Liver (tissue), 9 donors: ENCODE measurements around the gene ZNF423. TPM values are rescaled to one million over a fixed set of nuclear protein-coding genes. Genes with fewer than 3 reads are reported as not detected.

Experiments used
- DNase-seq: peaks from one replicate; pipeline ENCODE4 v3.0.0-alpha.2; 2017; ENCODE audit warnings: low spot score
- H3K27ac ChIP-seq, 2 donors: one replicate each; pipeline ENCODE4 v1.7.0; 2013; ENCODE audit warnings: inconsistent platforms in 2 of 2, low read length in 2 of 2, control low read depth in 1 of 2, low read depth in 1 of 2, mild to moderate bottlenecking in 1 of 2
- H3K27me3 ChIP-seq, 4 donors: one replicate each; pipeline versions ENCODE4 v1.6.1 to v1.7.0; 2013; ENCODE audit warnings: low read length in 3 of 4, inconsistent platforms in 1 of 4, mild to moderate bottlenecking in 1 of 4, moderate library complexity in 1 of 4; ENCODE audit not compliant: control insufficient read depth in 4 of 4, insufficient read depth in 4 of 4
- H3K36me3 ChIP-seq, 4 donors: one replicate each; pipeline versions ENCODE4 v1.6.1 to v1.7.0; 2013; ENCODE audit warnings: low read length in 3 of 4, mild to moderate bottlenecking in 3 of 4, low read depth in 1 of 4, moderate library complexity in 1 of 4; ENCODE audit not compliant: control insufficient read depth in 4 of 4, insufficient read depth in 3 of 4
- H3K4me1 ChIP-seq, 4 donors: one replicate each; pipeline versions ENCODE4 v1.6.1 to v1.7.0; 2013; ENCODE audit warnings: low read length in 3 of 4, mild to moderate bottlenecking in 3 of 4, moderate library complexity in 1 of 4; ENCODE audit not compliant: control insufficient read depth in 4 of 4, insufficient read depth in 4 of 4
- H3K4me3 ChIP-seq, 3 donors: one replicate each; pipeline versions ENCODE4 v1.6.1 to v1.7.0; 2013; ENCODE audit warnings: low read length in 3 of 3, control low read depth in 1 of 3, low read depth in 1 of 3, mild to moderate bottlenecking in 1 of 3
- H3K9ac ChIP-seq, 2 donors: one replicate each; pipeline ENCODE4 v1.7.0; 2013; ENCODE audit warnings: low read length in 2 of 2, mild to moderate bottlenecking in 2 of 2, moderate library complexity in 2 of 2, control low read depth in 1 of 2, low read depth in 1 of 2
- H3K9me3 ChIP-seq, 4 donors: one replicate each; pipeline versions ENCODE4 v1.6.1 to v1.7.0; 2013; ENCODE audit warnings: low read length in 3 of 4; ENCODE audit not compliant: control insufficient read depth in 4 of 4
- EGR1 ChIP-seq, 2 donors: IDR thresholded peaks; 2 replicates each; pipeline ENCODE4 v1.6.1; 2016 to 2018; ENCODE audit warnings: antibody characterized with exemption in 2 of 2, low read depth in 2 of 2
- FOXA1 ChIP-seq: IDR thresholded peaks from 2 replicates; pipeline ENCODE4 v1.6.1; 2016; ENCODE audit warnings: antibody characterized with exemption
- FOXA2 ChIP-seq: IDR thresholded peaks from 2 replicates; pipeline ENCODE4 v1.6.1; 2016; ENCODE audit warnings: antibody characterized with exemption
- GABPA ChIP-seq, 2 donors: IDR thresholded peaks in 1 of 2; conservative IDR thresholded peaks in 1 of 2; 2 replicates each; pipeline ENCODE4 v1.6.1; 2016; ENCODE audit warnings: antibody characterized with exemption in 2 of 2, mild to moderate bottlenecking in 1 of 2, moderate library complexity in 1 of 2
- HNF4A ChIP-seq, 2 donors: conservative IDR thresholded peaks; 2 replicates each; pipeline ENCODE4 v1.6.1; 2016; ENCODE audit warnings: antibody characterized with exemption in 2 of 2, mild to moderate bottlenecking in 2 of 2
- HNF4G ChIP-seq: IDR thresholded peaks from 2 replicates; pipeline ENCODE4 v1.6.1; 2016; ENCODE audit warnings: antibody characterized with exemption
- JUND ChIP-seq, 2 donors: IDR thresholded peaks; 2 replicates each; pipeline ENCODE4 v1.6.1; 2016; ENCODE audit warnings: antibody characterized with exemption in 2 of 2
- NR2F2 ChIP-seq: IDR thresholded peaks from 2 replicates; pipeline ENCODE4 v1.6.1; 2016; ENCODE audit warnings: antibody characterized with exemption
- RAD21 ChIP-seq, 2 donors: IDR thresholded peaks; 2 replicates each; pipeline ENCODE4 v1.6.1; 2016; ENCODE audit warnings: antibody characterized with exemption in 2 of 2, mild to moderate bottlenecking in 2 of 2
- RXRA ChIP-seq, 2 donors: IDR thresholded peaks; 2 replicates each; pipeline ENCODE4 v1.6.1; 2017 to 2018; ENCODE audit warnings: antibody characterized with exemption in 2 of 2, mild to moderate bottlenecking in 1 of 2
- SP1 ChIP-seq: IDR thresholded peaks from 2 replicates; pipeline ENCODE4 v1.6.1; 2018; ENCODE audit warnings: antibody characterized with exemption, mild to moderate bottlenecking
- TAF1 ChIP-seq: conservative IDR thresholded peaks from 2 replicates; pipeline ENCODE4 v1.6.1; 2016; ENCODE audit warnings: antibody characterized with exemption, mild to moderate bottlenecking
- YY1 ChIP-seq: IDR thresholded peaks from 2 replicates; pipeline ENCODE4 v1.6.1; 2016; ENCODE audit warnings: antibody characterized with exemption, mild to moderate bottlenecking
- WGBS: extraction: QIAGEN DNeasy Blood & Tissue Kit; methylation state at CpG from one replicate; pipeline ENCODE4 v1.1.7; 2013; 5-methylcytosine and 5-hydroxymethylcytosine counted together
- polyA plus RNA-seq, 2 donors: library from polyadenylated mRNA; stranded (reverse) in 1 of 2; unstranded in 1 of 2; fragments of 200-250 nt in 1 of 2; fragments of >200 nt in 1 of 2; fragmentation: Nextera tagmentation in 1 of 2; extraction: Ambion mirVana in 1 of 2; gene quantifications; one replicate each; pipeline versions ENCODE4 v1.2.1 to v1.2.3, GENCODE V29; 2013 to 2015
- total RNA-seq, 2 donors: library from RNA; depleted of rRNA; stranded (reverse); fragments of >200 nt; gene quantifications; one replicate each; pipeline ENCODE4 v1.2.3, GENCODE V29; 2014
- TF ChIP-seq, protein P1 (sequence below): fragments of 150-350 bp; IDR thresholded peaks from 2 replicates; pipeline ENCODE4 v1.5.1; 2017; ENCODE audit warnings: improper control_type of control experiment, low read depth, low read length; ENCODE audit not compliant: missing input control
- TF ChIP-seq, protein P2 (sequence below): IDR thresholded peaks from 2 replicates; pipeline ENCODE4 v1.6.1; 2016; ENCODE audit warnings: antibody characterized with exemption
- TF ChIP-seq, protein P3 (sequence below): IDR thresholded peaks from 2 replicates; pipeline ENCODE4 v1.6.1; 2016; ENCODE audit warnings: antibody characterized with exemption
- TF ChIP-seq, protein P4 (sequence below): IDR thresholded peaks from 2 replicates; pipeline ENCODE4 v1.6.1; 2016; ENCODE audit warnings: antibody characterized with exemption
- TF ChIP-seq, protein P5 (sequence below): IDR thresholded peaks from 2 replicates; pipeline ENCODE4 v1.6.1; 2016; ENCODE audit warnings: antibody characterized with exemption, mild to moderate bottlenecking
- donor health status: healthy.
- donor health status: healthy.
- donor health status: healthy.
- donor health status: healthy.
- donor health status: healthy.

The ZNF423 gene
- total and polyA plus RNA-seq, 4 donors = 0.24 to 1.6 (median 0.39) TPM

DNA sequence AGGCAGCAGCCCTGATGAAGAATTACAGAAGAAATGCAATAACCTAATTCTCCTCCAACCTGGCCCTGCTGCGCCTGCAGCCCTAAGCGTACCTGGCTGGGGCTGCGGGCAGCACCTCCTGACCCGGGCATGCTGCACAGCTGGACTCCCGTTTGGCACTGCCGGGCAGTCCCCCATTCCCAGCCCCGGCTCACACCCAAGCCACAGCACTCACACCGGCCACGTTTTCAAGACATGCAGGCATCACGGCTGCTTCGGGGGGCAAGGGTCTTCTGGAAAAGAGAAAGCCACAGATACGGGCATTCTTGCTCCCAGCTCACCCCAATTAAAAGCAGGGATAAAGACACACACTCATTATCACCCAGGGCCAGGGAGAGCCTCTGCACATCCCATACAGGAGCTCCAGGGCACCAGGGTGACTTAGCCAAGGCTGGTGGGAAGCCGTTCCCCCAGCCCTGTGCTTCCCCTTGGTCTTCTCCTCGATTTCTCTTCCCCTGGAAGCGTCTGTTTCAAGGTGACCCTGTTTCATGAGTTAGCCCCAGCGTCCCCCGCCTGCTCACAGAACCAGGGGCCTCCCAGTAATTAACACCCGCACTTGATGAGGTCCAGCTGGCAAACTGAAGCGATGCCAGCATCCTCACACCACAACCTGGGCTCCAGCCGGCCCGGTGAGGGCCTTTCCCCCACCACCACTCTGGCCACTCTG, 265.6 kb downstream of the ZNF423 start:
- Histone ChIP-seq H3K4me1 (no peaks in the 10 kb centered on the region), H3K9me3 (no peaks in the 10 kb centered on the region), H3K36me3 (no peaks in the 10 kb centered on the region), H3K27me3 (no peaks in the 10 kb centered on the region), H3K4me3 (no peak overlapping the region), H3K27ac (no peak overlapping the region), H3K9ac (no peak overlapping the region)
- no peak for TF ChIP-seq SP1
- TF ChIP-seq YY1 = no peak
- TF ChIP-seq FOXA2 = no peak
- TF ChIP-seq RAD21 (IDR thresholded peaks at IDR 0.05) = no peak
- no peak for TF ChIP-seq GABPA (IDR thresholded peaks at IDR 0.05 in 1 of 2, conservative IDR thresholded peaks at IDR 0.05 in 1 of 2)
- TF ChIP-seq EGR1 (IDR thresholded peaks at IDR 0.05; ENCODE audit: low read depth in 2 of 2) = no peak
- no peak for TF ChIP-seq JUND (IDR thresholded peaks at IDR 0.05)
- TF ChIP-seq, protein P1, sequence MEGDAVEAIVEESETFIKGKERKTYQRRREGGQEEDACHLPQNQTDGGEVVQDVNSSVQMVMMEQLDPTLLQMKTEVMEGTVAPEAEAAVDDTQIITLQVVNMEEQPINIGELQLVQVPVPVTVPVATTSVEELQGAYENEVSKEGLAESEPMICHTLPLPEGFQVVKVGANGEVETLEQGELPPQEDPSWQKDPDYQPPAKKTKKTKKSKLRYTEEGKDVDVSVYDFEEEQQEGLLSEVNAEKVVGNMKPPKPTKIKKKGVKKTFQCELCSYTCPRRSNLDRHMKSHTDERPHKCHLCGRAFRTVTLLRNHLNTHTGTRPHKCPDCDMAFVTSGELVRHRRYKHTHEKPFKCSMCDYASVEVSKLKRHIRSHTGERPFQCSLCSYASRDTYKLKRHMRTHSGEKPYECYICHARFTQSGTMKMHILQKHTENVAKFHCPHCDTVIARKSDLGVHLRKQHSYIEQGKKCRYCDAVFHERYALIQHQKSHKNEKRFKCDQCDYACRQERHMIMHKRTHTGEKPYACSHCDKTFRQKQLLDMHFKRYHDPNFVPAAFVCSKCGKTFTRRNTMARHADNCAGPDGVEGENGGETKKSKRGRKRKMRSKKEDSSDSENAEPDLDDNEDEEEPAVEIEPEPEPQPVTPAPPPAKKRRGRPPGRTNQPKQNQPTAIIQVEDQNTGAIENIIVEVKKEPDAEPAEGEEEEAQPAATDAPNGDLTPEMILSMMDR = no peak
- DNase-seq = no peak
- WGBS = 87% methylated on average over 21 of the region's 21 CpGs

DNA sequence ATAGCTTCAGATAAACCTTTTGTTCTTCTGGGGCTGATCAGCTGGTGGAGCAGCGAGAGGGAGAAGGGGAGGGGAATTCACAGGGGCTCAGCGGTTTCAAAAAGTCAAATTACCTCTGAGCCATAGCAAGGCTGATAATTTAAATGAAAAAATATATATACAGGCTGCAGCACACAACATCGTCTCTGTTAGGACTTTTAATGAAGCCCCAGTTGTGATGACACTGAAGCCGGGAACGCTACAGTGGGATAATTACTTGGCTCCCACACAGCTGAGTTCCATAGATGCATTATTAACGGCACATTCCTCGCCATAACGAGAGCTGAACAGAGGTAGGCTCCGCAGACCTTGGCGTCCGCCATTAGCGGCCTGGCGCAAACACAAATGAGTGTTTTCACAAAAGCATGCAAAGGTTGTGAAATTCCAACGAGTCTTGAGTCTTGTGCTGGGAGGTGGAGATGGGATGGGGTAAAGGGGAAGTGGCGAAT, 266.3 kb downstream of the ZNF423 start:
- WGBS = 85% methylated on average over 15 of the region's 15 CpGs

More for the DNA sequence above, 266.3 kb downstream of the ZNF423 start:
- H3K27ac ChIP-seq = no peak overlapping the region
- H3K27me3 ChIP-seq = no peaks in the 10 kb centered on the region
- H3K9ac ChIP-seq = no peak overlapping the region
- H3K36me3 ChIP-seq = no peaks in the 10 kb centered on the region
- no peaks in the 10 kb centered on the region for H3K9me3 ChIP-seq
- TF ChIP-seq, protein P2, sequence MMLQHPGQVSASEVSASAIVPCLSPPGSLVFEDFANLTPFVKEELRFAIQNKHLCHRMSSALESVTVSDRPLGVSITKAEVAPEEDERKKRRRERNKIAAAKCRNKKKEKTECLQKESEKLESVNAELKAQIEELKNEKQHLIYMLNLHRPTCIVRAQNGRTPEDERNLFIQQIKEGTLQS = no peak
- TF ChIP-seq EGR1 (IDR thresholded peaks at IDR 0.05; ENCODE audit: low read depth in 2 of 2) (no peak), JUND (IDR thresholded peaks at IDR 0.05) (no peak), FOXA2 (no peak), TAF1 (no peak), NR2F2 (no peak), YY1 (no peak), FOXA1 (no peak), SP1 (no peak), HNF4A (conservative IDR thresholded peaks at IDR 0.05) (no peak), RAD21 (IDR thresholded peaks at IDR 0.05) (no peak), RXRA (IDR thresholded peaks at IDR 0.05) (no peak), HNF4G (no peak), GABPA (IDR thresholded peaks at IDR 0.05 in 1 of 2, conservative IDR thresholded peaks at IDR 0.05 in 1 of 2) (no peak)
- TF ChIP-seq, protein P3, sequence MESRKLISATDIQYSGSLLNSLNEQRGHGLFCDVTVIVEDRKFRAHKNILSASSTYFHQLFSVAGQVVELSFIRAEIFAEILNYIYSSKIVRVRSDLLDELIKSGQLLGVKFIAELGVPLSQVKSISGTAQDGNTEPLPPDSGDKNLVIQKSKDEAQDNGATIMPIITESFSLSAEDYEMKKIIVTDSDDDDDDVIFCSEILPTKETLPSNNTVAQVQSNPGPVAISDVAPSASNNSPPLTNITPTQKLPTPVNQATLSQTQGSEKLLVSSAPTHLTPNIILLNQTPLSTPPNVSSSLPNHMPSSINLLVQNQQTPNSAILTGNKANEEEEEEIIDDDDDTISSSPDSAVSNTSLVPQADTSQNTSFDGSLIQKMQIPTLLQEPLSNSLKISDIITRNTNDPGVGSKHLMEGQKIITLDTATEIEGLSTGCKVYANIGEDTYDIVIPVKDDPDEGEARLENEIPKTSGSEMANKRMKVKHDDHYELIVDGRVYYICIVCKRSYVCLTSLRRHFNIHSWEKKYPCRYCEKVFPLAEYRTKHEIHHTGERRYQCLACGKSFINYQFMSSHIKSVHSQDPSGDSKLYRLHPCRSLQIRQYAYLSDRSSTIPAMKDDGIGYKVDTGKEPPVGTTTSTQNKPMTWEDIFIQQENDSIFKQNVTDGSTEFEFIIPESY = no peak
- TF ChIP-seq, protein P4, sequence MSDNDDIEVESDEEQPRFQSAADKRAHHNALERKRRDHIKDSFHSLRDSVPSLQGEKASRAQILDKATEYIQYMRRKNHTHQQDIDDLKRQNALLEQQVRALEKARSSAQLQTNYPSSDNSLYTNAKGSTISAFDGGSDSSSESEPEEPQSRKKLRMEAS = no peak
- TF ChIP-seq, protein P5, sequence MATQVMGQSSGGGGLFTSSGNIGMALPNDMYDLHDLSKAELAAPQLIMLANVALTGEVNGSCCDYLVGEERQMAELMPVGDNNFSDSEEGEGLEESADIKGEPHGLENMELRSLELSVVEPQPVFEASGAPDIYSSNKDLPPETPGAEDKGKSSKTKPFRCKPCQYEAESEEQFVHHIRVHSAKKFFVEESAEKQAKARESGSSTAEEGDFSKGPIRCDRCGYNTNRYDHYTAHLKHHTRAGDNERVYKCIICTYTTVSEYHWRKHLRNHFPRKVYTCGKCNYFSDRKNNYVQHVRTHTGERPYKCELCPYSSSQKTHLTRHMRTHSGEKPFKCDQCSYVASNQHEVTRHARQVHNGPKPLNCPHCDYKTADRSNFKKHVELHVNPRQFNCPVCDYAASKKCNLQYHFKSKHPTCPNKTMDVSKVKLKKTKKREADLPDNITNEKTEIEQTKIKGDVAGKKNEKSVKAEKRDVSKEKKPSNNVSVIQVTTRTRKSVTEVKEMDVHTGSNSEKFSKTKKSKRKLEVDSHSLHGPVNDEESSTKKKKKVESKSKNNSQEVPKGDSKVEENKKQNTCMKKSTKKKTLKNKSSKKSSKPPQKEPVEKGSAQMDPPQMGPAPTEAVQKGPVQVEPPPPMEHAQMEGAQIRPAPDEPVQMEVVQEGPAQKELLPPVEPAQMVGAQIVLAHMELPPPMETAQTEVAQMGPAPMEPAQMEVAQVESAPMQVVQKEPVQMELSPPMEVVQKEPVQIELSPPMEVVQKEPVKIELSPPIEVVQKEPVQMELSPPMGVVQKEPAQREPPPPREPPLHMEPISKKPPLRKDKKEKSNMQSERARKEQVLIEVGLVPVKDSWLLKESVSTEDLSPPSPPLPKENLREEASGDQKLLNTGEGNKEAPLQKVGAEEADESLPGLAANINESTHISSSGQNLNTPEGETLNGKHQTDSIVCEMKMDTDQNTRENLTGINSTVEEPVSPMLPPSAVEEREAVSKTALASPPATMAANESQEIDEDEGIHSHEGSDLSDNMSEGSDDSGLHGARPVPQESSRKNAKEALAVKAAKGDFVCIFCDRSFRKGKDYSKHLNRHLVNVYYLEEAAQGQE = no peak
- TF ChIP-seq, protein P1 = no peak
- no peak overlapping the region for H3K4me3 ChIP-seq
- no peak for DNase-seq
- no peaks in the 10 kb centered on the region for H3K4me1 ChIP-seq
